ENCODE data around the gene WIZ. TPM values are rescaled to one million over a fixed set of nuclear protein-coding genes. Genes with fewer than 3 reads are reported as not detected.

Gene WIZ
- total and polyA plus RNA-seq, 9 of the 15 experiments (the other 6 are each of a cell fraction or from before 2014, with no cell fraction given), result 0.06 to 37.5 (median 4.8) TPM

- TF ChIP-seq USF2 (CRISPR knock-in tag; IDR thresholded peaks at IDR 0.05) (0 out of 2 replicates have a peak, but pooled peaks have one; percentile 11), DDX20 (tag; IDR thresholded peaks at IDR 0.05; ENCODE audit: low read depth) (no peak), KDM5B (IDR thresholded peaks at IDR 0.05; ENCODE audit: insufficient replicate concordance, low read depth, low read length) (peak; percentile 21), TARDBP (IDR thresholded peaks at IDR 0.05) (peak; percentile 59; the same call in 1 of the 2 replicates), E2F8 (IDR thresholded peaks at IDR 0.05; ENCODE audit: low read depth, partially characterized antibody) (peak; percentile 6), MYC (IDR thresholded peaks at IDR 0.05; ENCODE audit: low read depth, low read length) (peak; percentile 80), MYC (CRISPR knock-in tag; IDR thresholded peaks at IDR 0.05; ENCODE audit: borderline replicate concordance, low read depth) (no peak), PHB (CRISPR knock-in tag; IDR thresholded peaks at IDR 0.05) (no peak), BRCA1 (IDR thresholded peaks at IDR 0.05) (no peak), BRCA1 (CRISPR knock-in tag; IDR thresholded peaks at IDR 0.05) (no peak), ZNF124 (CRISPR knock-in tag; IDR thresholded peaks at IDR 0.05) (peak; percentile 64; the same call in 1 of the 2 replicates), THAP12 (CRISPR knock-in tag; IDR thresholded peaks at IDR 0.05) (peak; percentile 12; the same call in 1 of the 2 replicates), XRCC3 (IDR thresholded peaks at IDR 0.05) (no peak), SAP30 (IDR thresholded peaks at IDR 0.05; ENCODE audit: borderline replicate concordance, insufficient read depth, low read depth, low read length, poor library complexity, severe bottlenecking) (peak; percentile 66), MTF1 (CRISPR knock-in tag; IDR thresholded peaks at IDR 0.05; ENCODE audit: borderline replicate concordance) (no peak), ZNF232 (CRISPR knock-in tag; IDR thresholded peaks at IDR 0.05) (no peak), NFIC (IDR thresholded peaks at IDR 0.05) (peak; percentile 50), CREB1 (IDR thresholded peaks at IDR 0.05) (0 out of 2 replicates have a peak, but pooled peaks have one; percentile 16), CREB1 (CRISPR knock-in tag; IDR thresholded peaks at IDR 0.05) (no peak), ZBED1 (IDR thresholded peaks at IDR 0.05) (peak; percentile 2; the same call in 1 of the 2 replicates), CXXC5 (CRISPR knock-in tag; IDR thresholded peaks at IDR 0.05) (peak; percentile 65), GATAD2A (IDR thresholded peaks at IDR 0.05) (0 out of 2 replicates have a peak, but pooled peaks have one; percentile 37), ZFX (CRISPR knock-in tag; IDR thresholded peaks at IDR 0.05) (peak; percentile 28; the same call in 1 of the 2 replicates), SMARCA4 (IDR thresholded peaks at IDR 0.05) (no peak), ZNF778 (CRISPR knock-in tag; IDR thresholded peaks at IDR 0.05) (no peak), ZNF253 (CRISPR knock-in tag; conservative IDR thresholded peaks at IDR 0.05) (no peak)
These were observed 69.6 kb downstream of the WIZ start (continued) for GRCh38 chr19:15379999-15380647.

All from K562 (cell line).